ENCODE data around the gene EEF1G.
"Not testable (repeated sequence)": the region's sequence is repeated elsewhere in the genome, so short reads cannot be mapped to it uniquely, and the experiment has no call there.

Gene EEF1G

GRCh38 chr11:62603776-62604299 is 30.1 kb upstream of the EEF1G start:
- no peak for DNase-seq (ENCODE audit: low read depth in 1 of 2, low spot score in 1 of 2)

- no peak for DNase-seq (ENCODE audit: low read depth in 1 of 2, low spot score in 1 of 2)
Measured at GRCh38 chr11:62603072-62603408, 29.3 kb upstream of the EEF1G start.

GRCh38 chr11:62602141-62603071 is 28.7 kb upstream of the EEF1G start:
- DNase-seq (ENCODE audit: low read depth in 1 of 2, low spot score in 1 of 2): no peak

- peak; percentile 99 for DNase-seq (ENCODE audit: low read depth in 1 of 2, low spot score in 1 of 2)
Measured at GRCh38 chr11:62601372-62602140, 27.9 kb upstream of the EEF1G start, which contains the start of gene MTA2. Gene MTA2 (minus strand): TSS chr11:62601865. CDS start chr11:62601450, 415 bp downstream.

GRCh38 chr11:62601122-62601371 is 27.4 kb upstream of the EEF1G start:
- DNase-seq (ENCODE audit: low read depth in 1 of 2, low spot score in 1 of 2): peak; percentile 36 to 41

GRCh38 chr11:62600367-62601121 is 26.9 kb upstream of the EEF1G start:
- no peak for DNase-seq (ENCODE audit: low read depth in 1 of 2, low spot score in 1 of 2)

- no peak for DNase-seq (ENCODE audit: low read depth in 1 of 2, low spot score in 1 of 2)
Measured at GRCh38 chr11:62599901-62600300, 26.2 kb upstream of the EEF1G start.

- DNase-seq (ENCODE audit: low read depth in 1 of 2, low spot score in 1 of 2): peak; percentile 78 to 94
Measured at GRCh38 chr11:62599069-62599696, 25.5 kb upstream of the EEF1G start.

- no peak for DNase-seq (ENCODE audit: low read depth in 1 of 2, low spot score in 1 of 2)
Measured at GRCh38 chr11:62595124-62595523, 21.4 kb upstream of the EEF1G start.

GRCh38 chr11:62593434-62594044 is 19.8 kb upstream of the EEF1G start:
- DNase-seq (ENCODE audit: low read depth in 1 of 2, low spot score in 1 of 2): peak; percentile 39 to 64

GRCh38 chr11:62592989-62593421 is 19.3 kb upstream of the EEF1G start:
- no peak for DNase-seq (ENCODE audit: low read depth in 1 of 2, low spot score in 1 of 2)

- no peak for DNase-seq (ENCODE audit: low read depth in 1 of 2, low spot score in 1 of 2)
Measured at GRCh38 chr11:62592146-62592815, 18.6 kb upstream of the EEF1G start.

- DNase-seq (ENCODE audit: low read depth in 1 of 2, low spot score in 1 of 2): peak; percentile 88 to 98
Measured at GRCh38 chr11:62591448-62592145, 17.9 kb upstream of the EEF1G start, which contains the start of gene TUT1. Gene TUT1 (minus strand): TSS chr11:62591523. CDS start chr11:62591485, 38 bp downstream.

- no peak for DNase-seq (ENCODE audit: low read depth in 1 of 2, low spot score in 1 of 2)
Measured at GRCh38 chr11:62588966-62589637, 15.4 kb upstream of the EEF1G start.

GRCh38 chr11:62585356-62585755 is 11.7 kb upstream of the EEF1G start:
- not testable (repeated sequence) for DNase-seq (ENCODE audit: low read depth in 1 of 2, low spot score in 1 of 2)

GRCh38 chr11:62581735-62582134 is 8.0 kb upstream of the EEF1G start:
- DNase-seq (ENCODE audit: low read depth in 1 of 2, low spot score in 1 of 2): not testable (repeated sequence)

GRCh38 chr11:62580959-62581715 is 7.4 kb upstream of the EEF1G start:
- DNase-seq (ENCODE audit: low read depth in 1 of 2, low spot score in 1 of 2): no peak

- DNase-seq (ENCODE audit: low read depth in 1 of 2, low spot score in 1 of 2): no peak
Measured at GRCh38 chr11:62579252-62579651, 5.6 kb upstream of the EEF1G start.
